Measurements from ENCODE around the gene RAP1A. TPM values are rescaled to one million over a fixed set of nuclear protein-coding genes. Genes with fewer than 3 reads are reported as not detected.

RAP1A gene
- total RNA-seq, 3 donors from 2014 or later: 45.9 to 72.8 (median 54.9) TPM

GRCh38 chr1:111611986-111612385, 7.6 kb upstream of the RAP1A start:
- H3K27ac ChIP-seq: no peak overlapping the region
- no peaks in the 10 kb centered on the region for H3K36me3 ChIP-seq
- no peaks in the 10 kb centered on the region for H3K4me1 ChIP-seq
- intact Hi-C loops (cut with DNase I; ENCODE audit: low total_unique reads): no loop called here
- no peaks in the 10 kb centered on the region for H3K9me3 ChIP-seq
- peak in 1 of 2 donors; percentile 33 for DNase-seq (ENCODE audit: low spot score in 2 of 2)
- TF ChIP-seq POLR2AphosphoS5 (IDR thresholded peaks at IDR 0.05) (no peak), CTCF (IDR thresholded peaks at IDR 0.05) (no peak), POLR2A (IDR thresholded peaks at IDR 0.05) (no peak)
- no peak overlapping the region for H3K4me3 ChIP-seq
- no peaks in the 10 kb centered on the region for H3K27me3 ChIP-seq

- intact Hi-C loops (cut with DNase I; ENCODE audit: low total_unique reads): no loop called here
- H3K27ac ChIP-seq: no peak overlapping the region
- H3K27me3 ChIP-seq: no peaks in the 10 kb centered on the region
- H3K4me1 ChIP-seq: no peaks in the 10 kb centered on the region
- no peaks in the 10 kb centered on the region for H3K9me3 ChIP-seq
- TF ChIP-seq CTCF (IDR thresholded peaks at IDR 0.05) (no peak), POLR2AphosphoS5 (IDR thresholded peaks at IDR 0.05) (no peak), POLR2A (IDR thresholded peaks at IDR 0.05) (no peak)
- H3K36me3 ChIP-seq: no peaks in the 10 kb centered on the region
- DNase-seq (ENCODE audit: low spot score in 2 of 2): no peak
- no peak overlapping the region for H3K4me3 ChIP-seq
Observed at GRCh38 chr1:111615870-111616715, 3.5 kb upstream of the RAP1A start.

GRCh38 chr1:111618081-111618480, 1.5 kb upstream of the RAP1A start:
- DNase-seq (ENCODE audit: low spot score in 2 of 2): no peak
- intact Hi-C loops (cut with DNase I; ENCODE audit: low total_unique reads): no loop called here
- Histone ChIP-seq H3K36me3 (no peaks in the 10 kb centered on the region), H3K27ac (no peak overlapping the region), H3K27me3 (no peaks in the 10 kb centered on the region), H3K4me3 (no peak overlapping the region), H3K9me3 (no peaks in the 10 kb centered on the region), H3K4me1 (no peaks in the 10 kb centered on the region)
- TF ChIP-seq CTCF (IDR thresholded peaks at IDR 0.05): no peak
- TF ChIP-seq POLR2AphosphoS5 (IDR thresholded peaks at IDR 0.05): no peak
- no peak for TF ChIP-seq POLR2A (IDR thresholded peaks at IDR 0.05)

- H3K4me1 ChIP-seq: no peaks in the 10 kb centered on the region
- peak overlapping the region; percentile 78 to 97 (median 86) for H3K4me3 ChIP-seq
- intact Hi-C loops (cut with DNase I; ENCODE audit: low total_unique reads): no loop called here
Observed at GRCh38 chr1:111618961-111619634, 491 bp upstream of the RAP1A start.

More at GRCh38 chr1:111618961-111619634, 491 bp upstream of the RAP1A start:
- TF ChIP-seq CTCF (IDR thresholded peaks at IDR 0.05): no peak
- no peak for TF ChIP-seq POLR2AphosphoS5 (IDR thresholded peaks at IDR 0.05)
- Histone ChIP-seq H3K27me3 (no peaks in the 10 kb centered on the region), H3K9me3 (no peaks in the 10 kb centered on the region), H3K36me3 (no peaks in the 10 kb centered on the region), H3K27ac (peak overlapping the region; percentile 97 to 98)
- DNase-seq (ENCODE audit: low spot score in 2 of 2): no peak
